Prostate gland (tissue), 2 donors: Measurements from ENCODE around the gene TECTA.

Experiments used
- CTCF ChIP-seq, 4 experiments: fragments of 200-600 bp in 2 of 4; fragments of 450-650 bp in 2 of 4; sonication (generic) in 2 of 4; IDR thresholded peaks; 1 replicate in 3 of 4; 2 replicates in 1 of 4; pipeline ENCODE4 v1.5.1; 2016 to 2019; ENCODE audit warnings: antibody characterized with exemption in 4 of 4, mild to moderate bottlenecking in 2 of 4, moderate library complexity in 2 of 4
- POLR2A ChIP-seq: fragments of 450-650 bp; IDR thresholded peaks from one replicate; pipeline ENCODE4 v1.6.1; 2016; ENCODE audit warnings: antibody characterized with exemption, mild to moderate bottlenecking

- TF ChIP-seq CTCF (IDR thresholded peaks at IDR 0.05) = no peak
- TF ChIP-seq POLR2A = no peak
These were observed 4.0 kb downstream of the TECTA start for GRCh38 chr11:121105063-121105480.
